Skeletal muscle tissue (tissue), 4 donors: ENCODE results near the gene KAT8. TPM values are rescaled to one million over a fixed set of nuclear protein-coding genes. Genes with fewer than 3 reads are reported as not detected.

ENCODE experiments used
- H3K27ac ChIP-seq: one replicate; pipeline ENCODE4 v1.7.0; 2013; ENCODE audit warnings: mild to moderate bottlenecking, low read depth, low read length, inconsistent platforms
- H3K27me3 ChIP-seq, 3 donors: one replicate each; pipeline ENCODE4 v1.7.0; 2013; ENCODE audit warnings: low read length in 3 of 3; ENCODE audit not compliant: control insufficient read depth in 3 of 3, insufficient read depth in 3 of 3
- H3K36me3 ChIP-seq, 3 donors: one replicate each; pipeline ENCODE4 v1.7.0; 2013; ENCODE audit warnings: low read length in 3 of 3; ENCODE audit not compliant: control insufficient read depth in 3 of 3, insufficient read depth in 3 of 3
- H3K4me1 ChIP-seq, 3 donors: one replicate each; pipeline ENCODE4 v1.7.0; 2013; ENCODE audit warnings: low read length in 3 of 3, mild to moderate bottlenecking in 3 of 3; ENCODE audit not compliant: control insufficient read depth in 3 of 3, insufficient read depth in 3 of 3
- H3K4me3 ChIP-seq, 3 donors: one replicate each; pipeline ENCODE4 v1.7.0; 2013; ENCODE audit warnings: low read length in 3 of 3
- H3K9ac ChIP-seq, 3 donors: one replicate each; pipeline ENCODE4 v1.7.0; 2013; ENCODE audit warnings: low read length in 3 of 3, mild to moderate bottlenecking in 3 of 3, moderate library complexity in 2 of 3, low read depth in 1 of 3
- H3K9me3 ChIP-seq, 3 donors: one replicate each; pipeline ENCODE4 v1.7.0; 2013; ENCODE audit warnings: low read length in 3 of 3; ENCODE audit not compliant: control insufficient read depth in 3 of 3
- total RNA-seq: library from RNA; depleted of rRNA; stranded (reverse); fragments of >200 nt; gene quantifications from one replicate; pipeline ENCODE4 v1.2.3, GENCODE V29; 2014
- donor health status: Osteomylitis.

The KAT8 gene
- total RNA-seq, 1 donor from 2014 or later, result 43.3 TPM

GRCh38 chr16:31083556-31083955 lies 33.9 kb upstream of the KAT8 start:
- Histone ChIP-seq H3K9me3 (no peaks in the 10 kb centered on the region), H3K27ac (no peak overlapping the region), H3K27me3 (no peaks in the 10 kb centered on the region), H3K36me3 (peaks cover 39 to 57% (median 45%) of the 10 kb centered on the region in 3 donors), H3K4me3 (no peak overlapping the region), H3K9ac (peak overlapping the region in 1 of 3 donors; percentile 3), H3K4me1 (peaks cover 5 to 6% (median 5%) of the 10 kb centered on the region in 3 donors)

- Histone ChIP-seq H3K36me3 (peaks cover 36 to 54% (median 43%) of the 10 kb centered on the region in 3 donors), H3K27me3 (no peaks in the 10 kb centered on the region), H3K4me1 (peaks cover 5 to 6% (median 5%) of the 10 kb centered on the region in 3 donors), H3K9me3 (no peaks in the 10 kb centered on the region), H3K9ac (no peak overlapping the region), H3K4me3 (no peak overlapping the region), H3K27ac (no peak overlapping the region)
Observed at GRCh38 chr16:31083981-31084380, 33.5 kb upstream of the KAT8 start.

- H3K9me3 ChIP-seq, result no peaks in the 10 kb centered on the region
- H3K27me3 ChIP-seq, result no peaks in the 10 kb centered on the region
- H3K9ac ChIP-seq, result no peak overlapping the region
- H3K4me3 ChIP-seq, result no peak overlapping the region
- no peak overlapping the region for H3K27ac ChIP-seq
- H3K36me3 ChIP-seq, result peaks cover 31 to 50% (median 36%) of the 10 kb centered on the region in 3 donors
- H3K4me1 ChIP-seq, result peaks cover 5 to 6% (median 5%) of the 10 kb centered on the region in 3 donors
Observed at GRCh38 chr16:31084584-31085302, 32.7 kb upstream of the KAT8 start.

GRCh38 chr16:31085411-31085810 lies 32.1 kb upstream of the KAT8 start:
- Histone ChIP-seq H3K9me3 (no peaks in the 10 kb centered on the region), H3K27me3 (no peaks in the 10 kb centered on the region), H3K36me3 (peaks cover 27 to 44% (median 31%) of the 10 kb centered on the region in 3 donors), H3K9ac (no peak overlapping the region), H3K4me1 (peaks cover 5 to 6% (median 5%) of the 10 kb centered on the region in 3 donors), H3K4me3 (no peak overlapping the region), H3K27ac (no peak overlapping the region)

GRCh38 chr16:31085873-31086628 lies 31.4 kb upstream of the KAT8 start:
- no peak overlapping the region for H3K4me3 ChIP-seq
- no peak overlapping the region for H3K27ac ChIP-seq
- H3K9me3 ChIP-seq, result no peaks in the 10 kb centered on the region
- no peak overlapping the region for H3K9ac ChIP-seq
- no peaks in the 10 kb centered on the region for H3K27me3 ChIP-seq
- H3K4me1 ChIP-seq, result peaks cover 5 to 6% (median 5%) of the 10 kb centered on the region in 3 donors
- peaks cover 27 to 44% (median 31%) of the 10 kb centered on the region in 3 donors for H3K36me3 ChIP-seq

GRCh38 chr16:31086629-31086906 lies 30.9 kb upstream of the KAT8 start:
- Histone ChIP-seq H3K9ac (no peak overlapping the region), H3K4me1 (peaks cover 5 to 6% (median 5%) of the 10 kb centered on the region in 3 donors), H3K27me3 (no peaks in the 10 kb centered on the region), H3K9me3 (no peaks in the 10 kb centered on the region), H3K36me3 (peaks cover 27 to 44% (median 30%) of the 10 kb centered on the region in 3 donors), H3K27ac (no peak overlapping the region), H3K4me3 (no peak overlapping the region)

GRCh38 chr16:31087481-31087880 lies 30.0 kb upstream of the KAT8 start:
- Histone ChIP-seq H3K36me3 (peaks cover 24 to 40% (median 25%) of the 10 kb centered on the region in 3 donors), H3K4me3 (no peak overlapping the region), H3K27ac (no peak overlapping the region)

GRCh38 chr16:31087971-31088370 lies 29.5 kb upstream of the KAT8 start:
- H3K27ac ChIP-seq, result no peak overlapping the region
- H3K36me3 ChIP-seq, result peaks cover 24 to 40% (median 25%) of the 10 kb centered on the region in 3 donors
- peaks cover 0 to 5% (median 3%) of the 10 kb centered on the region in 3 donors for H3K4me1 ChIP-seq
- H3K27me3 ChIP-seq, result no peaks in the 10 kb centered on the region
- H3K9ac ChIP-seq, result no peak overlapping the region
- no peak overlapping the region for H3K4me3 ChIP-seq
- no peaks in the 10 kb centered on the region for H3K9me3 ChIP-seq

More at GRCh38 chr16:31087481-31087880, 30.0 kb upstream of the KAT8 start:
- Histone ChIP-seq H3K9me3 (no peaks in the 10 kb centered on the region), H3K27me3 (no peaks in the 10 kb centered on the region), H3K4me1 (peaks cover 0 to 5% (median 0%) of the 10 kb centered on the region in 3 donors), H3K9ac (no peak overlapping the region)

GRCh38 chr16:31088459-31089183 lies 28.8 kb upstream of the KAT8 start, which contains the start of gene PRSS53:
Gene PRSS53, minus strand, starts transcription at chr16:31088943. Its CDS starts 134 bp downstream, at chr16:31088809.
- Histone ChIP-seq H3K27ac (no peak within 1 kb of the TSS), H3K4me1 (peaks cover 3 to 9% (median 7%) of the 10 kb centered on the region in 3 donors), H3K36me3 (peaks cover 24 to 35% (median 25%) of the 10 kb centered on the region in 3 donors), H3K27me3 (no peaks in the 10 kb centered on the region), H3K9ac (peak within 1 kb of the TSS in 1 of 3 donors; percentile 8), H3K4me3 (no peak within 1 kb of the TSS), H3K9me3 (no peaks in the 10 kb centered on the region)
